CD4-positive, alpha-beta memory T cell (primary cell): ENCODE results near the gene ATXN8OS. TPM values are rescaled to one million over a fixed set of nuclear protein-coding genes. Genes with fewer than 3 reads are reported as not detected.

ENCODE experiments used
- CTCF ChIA-PET: fragments of 350-600 bp; sonication (Branson Sonifier 250); formaldehyde crosslinking; loops from one replicate; lab custom pipeline; 2021; ENCODE audit warnings: inconsistent platforms; ENCODE audit not compliant: partially characterized antibody; lab: Charles Lee
- POLR2A ChIA-PET: fragments of 350-600 bp; sonication (Branson Sonifier 250); formaldehyde crosslinking; loops from one replicate; lab custom pipeline; 2021; ENCODE audit not compliant: partially characterized antibody; lab: Charles Lee
- DNase-seq, 5 donors: peaks; one replicate each; pipeline versions ENCODE4 v3.0.0 to v3.0.0-alpha.2; 2020 to 2022; ENCODE audit warnings: mixed read lengths in 1 of 5
- H3K27ac ChIP-seq: one replicate; pipeline ENCODE4 v1.7.0; 2013; ENCODE audit warnings: low read depth, low read length
- H3K27me3 ChIP-seq: 2 replicates; pipeline ENCODE4 v1.7.0; 2013; ENCODE audit warnings: mild to moderate bottlenecking, low read length, moderate library complexity; ENCODE audit not compliant: insufficient read depth
- H3K36me3 ChIP-seq: 2 replicates; pipeline ENCODE4 v1.7.0; 2013; ENCODE audit warnings: mild to moderate bottlenecking, low read length, moderate library complexity; ENCODE audit not compliant: insufficient read depth
- H3K4me1 ChIP-seq: 2 replicates; pipeline ENCODE4 v1.7.0; 2013; ENCODE audit warnings: mild to moderate bottlenecking, low read length, moderate library complexity; ENCODE audit not compliant: insufficient read depth
- H3K4me3 ChIP-seq, 2 donors: one replicate each; pipeline ENCODE4 v1.7.0; 2013; ENCODE audit warnings: low read length in 2 of 2, mild to moderate bottlenecking in 1 of 2
- H3K9me3 ChIP-seq, 2 donors: one replicate each; pipeline ENCODE4 v1.7.0; 2013; ENCODE audit warnings: low read length in 2 of 2, control low read depth in 1 of 2; ENCODE audit not compliant: control insufficient read depth in 1 of 2
- H3K27ac Mint-ChIP-seq, 7 donors: one replicate each; pipeline ENCODE4 v1.8.0; 2020 to 2021; ENCODE audit warnings: mixed read lengths in 7 of 7, mild to moderate bottlenecking in 6 of 7, inconsistent platforms in 3 of 7, moderate library complexity in 3 of 7
- H3K27me3 Mint-ChIP-seq, 2 donors: one replicate each; pipeline ENCODE4 v1.8.0; 2020 to 2021; ENCODE audit warnings: mixed read lengths in 2 of 2
- H3K36me3 Mint-ChIP-seq, 2 donors: one replicate each; pipeline ENCODE4 v1.8.0; 2020 to 2021; ENCODE audit warnings: mixed read lengths in 2 of 2, inconsistent platforms in 1 of 2, mild to moderate bottlenecking in 1 of 2
- H3K4me1 Mint-ChIP-seq, 4 donors: one replicate each; pipeline ENCODE4 v1.8.0; 2020 to 2021; ENCODE audit warnings: mixed read lengths in 4 of 4, mild to moderate bottlenecking in 1 of 4
- H3K4me3 Mint-ChIP-seq, 8 donors: one replicate each; pipeline ENCODE4 v1.8.0; 2020 to 2021; ENCODE audit warnings: mixed read lengths in 8 of 8, mild to moderate bottlenecking in 7 of 8, moderate library complexity in 6 of 8, inconsistent platforms in 3 of 8
- H3K9me3 Mint-ChIP-seq, 8 donors: one replicate each; pipeline ENCODE4 v1.8.0; 2020 to 2021; ENCODE audit warnings: mixed read lengths in 8 of 8, mild to moderate bottlenecking in 5 of 8, inconsistent platforms in 3 of 8, moderate library complexity in 1 of 8
- intact Hi-C: fragments of 100-400 bp; cut with micrococcal nuclease; formaldehyde crosslinking; loops from one replicate; pipeline ENCODE4 v1.15.1; 2023
- polyA plus RNA-seq, 2 donors: library from polyadenylated mRNA; unstranded; fragments of 300-500 nt; fragmentation: Illumina TruSeq; gene quantifications; one replicate each; pipeline ENCODE4 v1.2.3, GENCODE V29; 2021
- total RNA-seq, 2 experiments: library from RNA; stranded (reverse); gene quantifications; one replicate each; pipeline ENCODE4 v1.2.3, GENCODE V29; 2021

Gene ATXN8OS
- total RNA-seq (not detected), polyA plus RNA-seq (not detected)

- Mint-ChIP-seq H3K4me3 (no peak within 1 kb of the TSS), H3K9me3 (peaks cover 0 to 9% (median 6%) of the 10 kb centered on the region in 8 donors), H3K4me1 (no peaks in the 10 kb centered on the region), H3K27ac (no peak within 1 kb of the TSS), H3K36me3 (no peaks in the 10 kb centered on the region), H3K27me3 (no peaks in the 10 kb centered on the region)
- CTCF ChIA-PET = no interaction called here
- POLR2A ChIA-PET = no interaction called here
- H3K27ac ChIP-seq = no peak within 1 kb of the TSS
- no peaks in the 10 kb centered on the region for H3K4me1 ChIP-seq
- intact Hi-C loops = no loop called here
- DNase-seq = no peak
- no peak within 1 kb of the TSS for H3K4me3 ChIP-seq
- H3K27me3 ChIP-seq = no peaks in the 10 kb centered on the region
- H3K9me3 ChIP-seq = peaks cover 0 to 5% of the 10 kb centered on the region in 2 donors
- no peaks in the 10 kb centered on the region for H3K36me3 ChIP-seq
Measured at GRCh38 chr13:70107498-70108281, at the start of gene ATXN8OS. ATXN8OS (plus strand) TSS chr13:70107826.

GRCh38 chr13:70080012-70080411 lies 27.6 kb upstream of the ATXN8OS start:
- Mint-ChIP-seq H3K36me3 (no peaks in the 10 kb centered on the region), H3K27me3 (no peaks in the 10 kb centered on the region), H3K27ac (no peak overlapping the region), H3K4me1 (no peaks in the 10 kb centered on the region), H3K9me3 (peaks cover 0 to 12% (median 7%) of the 10 kb centered on the region in 8 donors), H3K4me3 (no peak overlapping the region)
- intact Hi-C loops = no loop called here
- Histone ChIP-seq H3K27me3 (no peaks in the 10 kb centered on the region), H3K36me3 (no peaks in the 10 kb centered on the region), H3K9me3 (no peaks in the 10 kb centered on the region), H3K4me3 (no peak overlapping the region), H3K4me1 (no peaks in the 10 kb centered on the region), H3K27ac (no peak overlapping the region)
- POLR2A ChIA-PET = no interaction called here
- no peak for DNase-seq
- CTCF ChIA-PET = no interaction called here

GRCh38 chr13:70087247-70087646 lies 20.4 kb upstream of the ATXN8OS start:
- peaks cover 2 to 19% (median 4%) of the 10 kb centered on the region in 8 donors for H3K9me3 Mint-ChIP-seq
- no peaks in the 10 kb centered on the region for H3K4me1 Mint-ChIP-seq
- intact Hi-C loops = no loop called here
- Histone ChIP-seq H3K4me3 (no peak overlapping the region), H3K27ac (no peak overlapping the region), H3K9me3 (no peaks in the 10 kb centered on the region), H3K27me3 (no peaks in the 10 kb centered on the region), H3K36me3 (no peaks in the 10 kb centered on the region), H3K4me1 (no peaks in the 10 kb centered on the region)
- H3K27ac Mint-ChIP-seq = no peak overlapping the region
- POLR2A ChIA-PET = no interaction called here
- no peak for DNase-seq
- H3K27me3 Mint-ChIP-seq = no peaks in the 10 kb centered on the region
- CTCF ChIA-PET = no interaction called here
- H3K36me3 Mint-ChIP-seq = no peaks in the 10 kb centered on the region
- H3K4me3 Mint-ChIP-seq = no peak overlapping the region

- Histone ChIP-seq H3K27me3 (no peaks in the 10 kb centered on the region), H3K27ac (no peak overlapping the region), H3K36me3 (no peaks in the 10 kb centered on the region), H3K4me1 (no peaks in the 10 kb centered on the region), H3K9me3 (no peaks in the 10 kb centered on the region), H3K4me3 (no peak overlapping the region)
- ChIA-PET CTCF (no interaction called here), POLR2A (no interaction called here)
- H3K27ac Mint-ChIP-seq = no peak overlapping the region
- no peak for DNase-seq
- H3K4me1 Mint-ChIP-seq = no peaks in the 10 kb centered on the region
- no peaks in the 10 kb centered on the region for H3K27me3 Mint-ChIP-seq
- peaks cover 2 to 17% (median 4%) of the 10 kb centered on the region in 8 donors for H3K9me3 Mint-ChIP-seq
- H3K4me3 Mint-ChIP-seq = no peak overlapping the region
- H3K36me3 Mint-ChIP-seq = no peaks in the 10 kb centered on the region
- intact Hi-C loops = no loop called here
Measured at GRCh38 chr13:70088926-70089325, 18.7 kb upstream of the ATXN8OS start.

- CTCF ChIA-PET = no interaction called here
Measured at GRCh38 chr13:70090036-70090723, 17.4 kb upstream of the ATXN8OS start.

GRCh38 chr13:70098669-70099068 lies 9.0 kb upstream of the ATXN8OS start:
- H3K4me3 Mint-ChIP-seq = no peak overlapping the region
- POLR2A ChIA-PET = no interaction called here
- Histone ChIP-seq H3K9me3 (peaks cover 0 to 5% of the 10 kb centered on the region in 2 donors), H3K27me3 (no peaks in the 10 kb centered on the region), H3K4me3 (no peak overlapping the region), H3K4me1 (no peaks in the 10 kb centered on the region), H3K27ac (no peak overlapping the region), H3K36me3 (no peaks in the 10 kb centered on the region)
- H3K27me3 Mint-ChIP-seq = no peaks in the 10 kb centered on the region
- intact Hi-C loops = no loop called here
- H3K4me1 Mint-ChIP-seq = no peaks in the 10 kb centered on the region
- H3K9me3 Mint-ChIP-seq = peaks cover 0 to 7% (median 0%) of the 10 kb centered on the region in 8 donors
- no peaks in the 10 kb centered on the region for H3K36me3 Mint-ChIP-seq
- CTCF ChIA-PET = no interaction called here
- DNase-seq = no peak
- H3K27ac Mint-ChIP-seq = no peak overlapping the region

More at GRCh38 chr13:70090036-70090723, 17.4 kb upstream of the ATXN8OS start:
- Histone ChIP-seq H3K9me3 (no peaks in the 10 kb centered on the region), H3K27me3 (no peaks in the 10 kb centered on the region), H3K27ac (no peak overlapping the region), H3K4me3 (no peak overlapping the region), H3K36me3 (no peaks in the 10 kb centered on the region), H3K4me1 (no peaks in the 10 kb centered on the region)
- intact Hi-C loops = no loop called here
- Mint-ChIP-seq H3K4me1 (no peaks in the 10 kb centered on the region), H3K4me3 (no peak overlapping the region), H3K36me3 (no peaks in the 10 kb centered on the region), H3K27me3 (no peaks in the 10 kb centered on the region), H3K27ac (no peak overlapping the region), H3K9me3 (peaks cover 0 to 15% (median 4%) of the 10 kb centered on the region in 8 donors)
- POLR2A ChIA-PET = no interaction called here
- no peak for DNase-seq

GRCh38 chr13:70104481-70104880 lies 3.1 kb upstream of the ATXN8OS start:
- Histone ChIP-seq H3K9me3 (peaks cover 0 to 5% of the 10 kb centered on the region in 2 donors), H3K27me3 (no peaks in the 10 kb centered on the region), H3K4me3 (no peak overlapping the region), H3K36me3 (no peaks in the 10 kb centered on the region), H3K27ac (no peak overlapping the region), H3K4me1 (no peaks in the 10 kb centered on the region)
- CTCF ChIA-PET = no interaction called here
- intact Hi-C loops = no loop called here
- POLR2A ChIA-PET = no interaction called here
- Mint-ChIP-seq H3K4me3 (no peak overlapping the region), H3K36me3 (no peaks in the 10 kb centered on the region), H3K9me3 (peaks cover 0 to 6% (median 5%) of the 10 kb centered on the region in 8 donors), H3K4me1 (no peaks in the 10 kb centered on the region), H3K27ac (no peak overlapping the region), H3K27me3 (no peaks in the 10 kb centered on the region)
- no peak for DNase-seq
